Body of pancreas (tissue), 4 donors: ENCODE measurements around the gene ENG.

Experiments used
- CTCF ChIP-seq, 7 experiments: fragments of 450-650 bp in 4 of 7; fragments of 200-600 bp in 3 of 7; sonication (generic) in 3 of 7; IDR thresholded peaks; one replicate each; pipeline ENCODE4 v1.5.1; 2016 to 2019; ENCODE audit warnings: antibody characterized with exemption in 7 of 7
- POLR2A ChIP-seq, 3 donors: fragments of 450-650 bp; IDR thresholded peaks; one replicate each; pipeline ENCODE4 v1.6.1; 2016; ENCODE audit warnings: antibody characterized with exemption in 3 of 3, mild to moderate bottlenecking in 2 of 3

DNA sequence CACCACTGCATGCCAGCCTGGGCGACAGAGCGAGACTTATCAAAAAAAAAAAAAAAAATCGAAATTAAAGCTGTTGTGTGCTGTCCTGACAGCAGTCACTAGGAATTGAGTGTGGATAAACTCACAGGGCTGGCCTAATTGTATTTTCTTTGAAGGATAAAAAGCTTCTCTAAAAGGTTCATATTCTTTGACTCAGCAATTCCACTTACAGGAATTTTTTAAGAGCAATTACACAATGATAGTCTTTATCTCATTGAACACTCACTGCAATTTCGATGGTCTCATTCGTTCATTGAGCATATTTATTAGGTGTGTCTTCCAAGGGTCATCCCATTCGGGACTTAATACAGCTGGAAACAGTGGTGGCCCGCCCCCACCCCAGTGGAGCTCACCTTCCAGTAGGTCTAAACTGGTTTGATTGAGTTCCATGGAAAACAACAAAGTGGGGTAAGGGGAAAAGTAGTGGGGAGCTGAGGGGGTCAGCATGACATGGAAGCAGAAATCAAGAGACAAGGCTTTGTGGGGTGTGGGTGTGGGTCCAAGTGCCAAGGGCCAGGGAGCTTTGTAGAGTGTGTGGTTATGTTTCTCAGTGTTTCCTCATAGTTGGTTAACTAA, 61.9 kb downstream of the ENG start:
- TF ChIP-seq POLR2A (IDR thresholded peaks at IDR 0.05) (no peak), CTCF (IDR thresholded peaks at IDR 0.05) (no peak)
